ENCODE results near the gene SIPA1L3. TPM values are rescaled to one million over a fixed set of nuclear protein-coding genes. Genes with fewer than 3 reads are reported as not detected.

SIPA1L3 gene
- total RNA-seq, 2 donors from 2014 or later: 42.8 to 48.2 TPM

- DNase-seq: no peak
- peaks cover 6% of the 10 kb centered on the region for H3K4me1 ChIP-seq (ENCODE audit: control insufficient read depth, insufficient read depth, low read length)
- no peak overlapping the region for H3K9ac ChIP-seq (ENCODE audit: extremely low read depth, low read length, poor library complexity, severe bottlenecking)
- H3K9me3 ChIP-seq (ENCODE audit: control insufficient read depth, low read length): no peaks in the 10 kb centered on the region
- no peaks in the 10 kb centered on the region for H3K27me3 ChIP-seq (ENCODE audit: control insufficient read depth, insufficient read depth, low read length, poor library complexity, severe bottlenecking)
- Mint-ChIP-seq H3K4me3 (no peak overlapping the region), H3K4me1 (peaks cover 22% of the 10 kb centered on the region), H3K36me3 (ENCODE audit: low read depth) (peaks cover 8% of the 10 kb centered on the region), H3K27me3 (ENCODE audit: insufficient read depth) (no peaks in the 10 kb centered on the region), H3K27ac (no peak overlapping the region), H3K9me3 (no peaks in the 10 kb centered on the region)
- no peak overlapping the region for H3K27ac ChIP-seq (ENCODE audit: low read depth, low read length)
- H3K36me3 ChIP-seq (ENCODE audit: control insufficient read depth, insufficient read depth, low read length): no peaks in the 10 kb centered on the region
- no peak for TF ChIP-seq CTCF (conservative IDR thresholded peaks at IDR 0.05)
- no peak overlapping the region for H3K4me3 ChIP-seq (ENCODE audit: low read length)
- 95 to 99% methylated on average over 20 to 25 of the region's 25 CpGs for WGBS, 2 experiments (ENCODE audit: insufficient coverage in 1 of 2, insufficient read length in 1 of 2)
Measured at GRCh38 chr19:37950471-37951175, 43.6 kb downstream of the SIPA1L3 start.

GRCh38 chr19:37951816-37952210 is 44.8 kb downstream of the SIPA1L3 start:
- H3K36me3 Mint-ChIP-seq (ENCODE audit: low read depth): peaks cover 8% of the 10 kb centered on the region
- 86 to 96% methylated on average over 1 to 3 of the region's 4 CpGs for WGBS, 2 experiments (ENCODE audit: insufficient coverage in 1 of 2, insufficient read length in 1 of 2)
- DNase-seq: no peak
- no peaks in the 10 kb centered on the region for H3K27me3 ChIP-seq (ENCODE audit: control insufficient read depth, insufficient read depth, low read length, poor library complexity, severe bottlenecking)
- no peak overlapping the region for H3K4me3 ChIP-seq (ENCODE audit: low read length)
- H3K4me1 Mint-ChIP-seq: peaks cover 22% of the 10 kb centered on the region
- H3K27ac ChIP-seq (ENCODE audit: low read depth, low read length): no peak overlapping the region
- no peak for TF ChIP-seq CTCF (conservative IDR thresholded peaks at IDR 0.05)
- no peaks in the 10 kb centered on the region for H3K27me3 Mint-ChIP-seq (ENCODE audit: insufficient read depth)
- no peaks in the 10 kb centered on the region for H3K9me3 Mint-ChIP-seq
- no peak overlapping the region for H3K27ac Mint-ChIP-seq
- H3K9me3 ChIP-seq (ENCODE audit: control insufficient read depth, low read length): no peaks in the 10 kb centered on the region
- H3K4me3 Mint-ChIP-seq: no peak overlapping the region
- no peaks in the 10 kb centered on the region for H3K36me3 ChIP-seq (ENCODE audit: control insufficient read depth, insufficient read depth, low read length)
- H3K9ac ChIP-seq (ENCODE audit: extremely low read depth, low read length, poor library complexity, severe bottlenecking): no peak overlapping the region
- H3K4me1 ChIP-seq (ENCODE audit: control insufficient read depth, insufficient read depth, low read length): peaks cover 6% of the 10 kb centered on the region

- H3K36me3 Mint-ChIP-seq (ENCODE audit: low read depth): peaks cover 8% of the 10 kb centered on the region
- no peak for TF ChIP-seq CTCF (conservative IDR thresholded peaks at IDR 0.05)
- H3K4me1 Mint-ChIP-seq: peaks cover 22% of the 10 kb centered on the region
- no peak overlapping the region for H3K4me3 Mint-ChIP-seq
- WGBS, 2 experiments (ENCODE audit: insufficient coverage in 1 of 2, insufficient read length in 1 of 2): 70 to 71% methylated on average over 8 to 11 of the region's 11 CpGs
- H3K9me3 Mint-ChIP-seq: peaks cover 2% of the 10 kb centered on the region
- Histone ChIP-seq H3K27me3 (ENCODE audit: control insufficient read depth, insufficient read depth, low read length, poor library complexity, severe bottlenecking) (no peaks in the 10 kb centered on the region), H3K9me3 (ENCODE audit: control insufficient read depth, low read length) (no peaks in the 10 kb centered on the region), H3K27ac (ENCODE audit: low read depth, low read length) (peak overlapping the region; percentile 50), H3K9ac (ENCODE audit: extremely low read depth, low read length, poor library complexity, severe bottlenecking) (peak overlapping the region; percentile 13), H3K36me3 (ENCODE audit: control insufficient read depth, insufficient read depth, low read length) (no peaks in the 10 kb centered on the region), H3K4me1 (ENCODE audit: control insufficient read depth, insufficient read depth, low read length) (peaks cover 6% of the 10 kb centered on the region), H3K4me3 (ENCODE audit: low read length) (no peak overlapping the region)
- H3K27ac Mint-ChIP-seq: peak overlapping the region; percentile 68
- no peak for DNase-seq
- H3K27me3 Mint-ChIP-seq (ENCODE audit: insufficient read depth): no peaks in the 10 kb centered on the region
Measured at GRCh38 chr19:37953171-37953917, 46.3 kb downstream of the SIPA1L3 start.
